ENCODE measurements around the gene EPGN. TPM values are rescaled to one million over a fixed set of nuclear protein-coding genes. Genes with fewer than 3 reads are reported as not detected.

EPGN gene
- total and polyA plus RNA-seq, 2 of the 8 experiments (the other 6 are each of a cell fraction or from before 2014, with no cell fraction given) = not detected

GRCh38 chr4:74297539-74297938 lies 10.7 kb upstream of the EPGN start (continued):
- TF ChIP-seq, protein P1, sequence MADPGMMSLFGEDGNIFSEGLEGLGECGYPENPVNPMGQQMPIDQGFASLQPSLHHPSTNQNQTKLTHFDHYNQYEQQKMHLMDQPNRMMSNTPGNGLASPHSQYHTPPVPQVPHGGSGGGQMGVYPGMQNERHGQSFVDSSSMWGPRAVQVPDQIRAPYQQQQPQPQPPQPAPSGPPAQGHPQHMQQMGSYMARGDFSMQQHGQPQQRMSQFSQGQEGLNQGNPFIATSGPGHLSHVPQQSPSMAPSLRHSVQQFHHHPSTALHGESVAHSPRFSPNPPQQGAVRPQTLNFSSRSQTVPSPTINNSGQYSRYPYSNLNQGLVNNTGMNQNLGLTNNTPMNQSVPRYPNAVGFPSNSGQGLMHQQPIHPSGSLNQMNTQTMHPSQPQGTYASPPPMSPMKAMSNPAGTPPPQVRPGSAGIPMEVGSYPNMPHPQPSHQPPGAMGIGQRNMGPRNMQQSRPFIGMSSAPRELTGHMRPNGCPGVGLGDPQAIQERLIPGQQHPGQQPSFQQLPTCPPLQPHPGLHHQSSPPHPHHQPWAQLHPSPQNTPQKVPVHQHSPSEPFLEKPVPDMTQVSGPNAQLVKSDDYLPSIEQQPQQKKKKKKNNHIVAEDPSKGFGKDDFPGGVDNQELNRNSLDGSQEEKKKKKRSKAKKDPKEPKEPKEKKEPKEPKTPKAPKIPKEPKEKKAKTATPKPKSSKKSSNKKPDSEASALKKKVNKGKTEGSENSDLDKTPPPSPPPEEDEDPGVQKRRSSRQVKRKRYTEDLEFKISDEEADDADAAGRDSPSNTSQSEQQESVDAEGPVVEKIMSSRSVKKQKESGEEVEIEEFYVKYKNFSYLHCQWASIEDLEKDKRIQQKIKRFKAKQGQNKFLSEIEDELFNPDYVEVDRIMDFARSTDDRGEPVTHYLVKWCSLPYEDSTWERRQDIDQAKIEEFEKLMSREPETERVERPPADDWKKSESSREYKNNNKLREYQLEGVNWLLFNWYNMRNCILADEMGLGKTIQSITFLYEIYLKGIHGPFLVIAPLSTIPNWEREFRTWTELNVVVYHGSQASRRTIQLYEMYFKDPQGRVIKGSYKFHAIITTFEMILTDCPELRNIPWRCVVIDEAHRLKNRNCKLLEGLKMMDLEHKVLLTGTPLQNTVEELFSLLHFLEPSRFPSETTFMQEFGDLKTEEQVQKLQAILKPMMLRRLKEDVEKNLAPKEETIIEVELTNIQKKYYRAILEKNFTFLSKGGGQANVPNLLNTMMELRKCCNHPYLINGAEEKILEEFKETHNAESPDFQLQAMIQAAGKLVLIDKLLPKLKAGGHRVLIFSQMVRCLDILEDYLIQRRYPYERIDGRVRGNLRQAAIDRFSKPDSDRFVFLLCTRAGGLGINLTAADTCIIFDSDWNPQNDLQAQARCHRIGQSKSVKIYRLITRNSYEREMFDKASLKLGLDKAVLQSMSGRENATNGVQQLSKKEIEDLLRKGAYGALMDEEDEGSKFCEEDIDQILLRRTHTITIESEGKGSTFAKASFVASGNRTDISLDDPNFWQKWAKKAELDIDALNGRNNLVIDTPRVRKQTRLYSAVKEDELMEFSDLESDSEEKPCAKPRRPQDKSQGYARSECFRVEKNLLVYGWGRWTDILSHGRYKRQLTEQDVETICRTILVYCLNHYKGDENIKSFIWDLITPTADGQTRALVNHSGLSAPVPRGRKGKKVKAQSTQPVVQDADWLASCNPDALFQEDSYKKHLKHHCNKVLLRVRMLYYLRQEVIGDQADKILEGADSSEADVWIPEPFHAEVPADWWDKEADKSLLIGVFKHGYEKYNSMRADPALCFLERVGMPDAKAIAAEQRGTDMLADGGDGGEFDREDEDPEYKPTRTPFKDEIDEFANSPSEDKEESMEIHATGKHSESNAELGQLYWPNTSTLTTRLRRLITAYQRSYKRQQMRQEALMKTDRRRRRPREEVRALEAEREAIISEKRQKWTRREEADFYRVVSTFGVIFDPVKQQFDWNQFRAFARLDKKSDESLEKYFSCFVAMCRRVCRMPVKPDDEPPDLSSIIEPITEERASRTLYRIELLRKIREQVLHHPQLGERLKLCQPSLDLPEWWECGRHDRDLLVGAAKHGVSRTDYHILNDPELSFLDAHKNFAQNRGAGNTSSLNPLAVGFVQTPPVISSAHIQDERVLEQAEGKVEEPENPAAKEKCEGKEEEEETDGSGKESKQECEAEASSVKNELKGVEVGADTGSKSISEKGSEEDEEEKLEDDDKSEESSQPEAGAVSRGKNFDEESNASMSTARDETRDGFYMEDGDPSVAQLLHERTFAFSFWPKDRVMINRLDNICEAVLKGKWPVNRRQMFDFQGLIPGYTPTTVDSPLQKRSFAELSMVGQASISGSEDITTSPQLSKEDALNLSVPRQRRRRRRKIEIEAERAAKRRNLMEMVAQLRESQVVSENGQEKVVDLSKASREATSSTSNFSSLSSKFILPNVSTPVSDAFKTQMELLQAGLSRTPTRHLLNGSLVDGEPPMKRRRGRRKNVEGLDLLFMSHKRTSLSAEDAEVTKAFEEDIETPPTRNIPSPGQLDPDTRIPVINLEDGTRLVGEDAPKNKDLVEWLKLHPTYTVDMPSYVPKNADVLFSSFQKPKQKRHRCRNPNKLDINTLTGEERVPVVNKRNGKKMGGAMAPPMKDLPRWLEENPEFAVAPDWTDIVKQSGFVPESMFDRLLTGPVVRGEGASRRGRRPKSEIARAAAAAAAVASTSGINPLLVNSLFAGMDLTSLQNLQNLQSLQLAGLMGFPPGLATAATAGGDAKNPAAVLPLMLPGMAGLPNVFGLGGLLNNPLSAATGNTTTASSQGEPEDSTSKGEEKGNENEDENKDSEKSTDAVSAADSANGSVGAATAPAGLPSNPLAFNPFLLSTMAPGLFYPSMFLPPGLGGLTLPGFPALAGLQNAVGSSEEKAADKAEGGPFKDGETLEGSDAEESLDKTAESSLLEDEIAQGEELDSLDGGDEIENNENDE (IDR thresholded peaks at IDR 0.05; ENCODE audit: insufficient replicate concordance, low read length) = no peak
- no peak for TF ChIP-seq BRCA1 (IDR thresholded peaks at IDR 0.05; ENCODE audit: low read depth, low read length)
- TF ChIP-seq SIRT6 (IDR thresholded peaks at IDR 0.05; ENCODE audit: low read length) = no peak
- TF ChIP-seq, protein P2, sequence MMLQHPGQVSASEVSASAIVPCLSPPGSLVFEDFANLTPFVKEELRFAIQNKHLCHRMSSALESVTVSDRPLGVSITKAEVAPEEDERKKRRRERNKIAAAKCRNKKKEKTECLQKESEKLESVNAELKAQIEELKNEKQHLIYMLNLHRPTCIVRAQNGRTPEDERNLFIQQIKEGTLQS (IDR thresholded peaks at IDR 0.05; ENCODE audit: insufficient read depth, low read depth, low read length) = no peak

Measured in H1 (cell line).